H1 (cell line): Measurements from ENCODE around the gene OVCA2. TPM values are rescaled to one million over a fixed set of nuclear protein-coding genes. Genes with fewer than 3 reads are reported as not detected.

Experiments used
- CHD1 ChIP-seq: IDR thresholded peaks from 2 replicates; pipeline ENCODE4 v1.6.1; 2012; ENCODE audit warnings: low read depth, low read length, improper control_type of control experiment
- KDM1A ChIP-seq: fragments of 200-600, 300-600 bp; sonication (generic); IDR thresholded peaks from 2 replicates; pipeline ENCODE4 v1.7.1; 2016; ENCODE audit warnings: mild to moderate bottlenecking, low read length, borderline replicate concordance
- SAP30 ChIP-seq: fragments of 300-600 bp; sonication (generic); IDR thresholded peaks from 2 replicates; pipeline ENCODE4 v1.7.1; 2012; ENCODE audit warnings: low read length, moderate library complexity, mild to moderate bottlenecking, inconsistent platforms; ENCODE audit not compliant: insufficient read depth, insufficient replicate concordance
- SIN3A ChIP-seq, 2 experiments: IDR thresholded peaks in 1 of 2; conservative IDR thresholded peaks in 1 of 2; 2 replicates each; pipeline ENCODE4 v1.6.1; 2011 to 2012; ENCODE audit warnings: low read length in 2 of 2, improper control_type of control experiment in 1 of 2, low read depth in 1 of 2, mild to moderate bottlenecking in 1 of 2
- SIX5 ChIP-seq: IDR thresholded peaks from 2 replicates; pipeline ENCODE4 v1.6.1; 2011; ENCODE audit warnings: mild to moderate bottlenecking, low read depth, low read length
- TEAD4 ChIP-seq: IDR thresholded peaks from 2 replicates; pipeline ENCODE4 v1.6.1; 2012; ENCODE audit warnings: low read depth, low read length, inconsistent platforms, mixed read lengths
- polyA plus RNA-seq, 7 experiments: library from polyadenylated mRNA; depleted of rRNA in 3 of 7; stranded (reverse) in 5 of 7; unstranded in 2 of 7; fragments of >200 nt in 5 of 7; fragments of 200-250 nt in 2 of 7; gene quantifications; 1 replicate in 5 of 7; 2 replicates in 1 of 7; 4 replicates in 1 of 7; pipeline versions ENCODE4 v1.2.1 to v1.2.3, GENCODE V29; 2011 to 2013; ENCODE audit warnings: missing spikeins in 2 of 7, mixed read lengths in 2 of 7
- total RNA-seq: library from RNA; stranded (reverse); fragmentation: NEBNext Ultra II Directional; extraction: Animal tissue kit (Norgen Biotek cat#: 25700); gene quantifications from 2 replicates; pipeline ENCODE4 v1.2.1, GENCODE V29; 2021

Gene OVCA2
- total and polyA plus RNA-seq, 2 of the 8 experiments (the other 6 are each of a cell fraction or from before 2014, with no cell fraction given), result 15.3 to 37.0 TPM

GRCh38 chr17:1995907-1996799 lies 45.7 kb upstream of the OVCA2 start (continued):
- no peak for TF ChIP-seq CHD1
- no peak for TF ChIP-seq SIX5
- no peak for TF ChIP-seq SAP30
- TF ChIP-seq KDM1A, result no peak
- no peak for TF ChIP-seq SIN3A (conservative IDR thresholded peaks at IDR 0.05 in 1 of 2, IDR thresholded peaks at IDR 0.05 in 1 of 2; ENCODE audit: low read depth in 1 of 2, low read length in 2 of 2)
- TF ChIP-seq TEAD4, result no peak
